Placental pericyte (primary cell): ENCODE data around the gene CCR5. TPM values are rescaled to one million over a fixed set of nuclear protein-coding genes. Genes with fewer than 3 reads are reported as not detected.

Source experiments
- total RNA-seq: library from RNA; depleted of rRNA; stranded (reverse); fragments of >200 nt; gene quantifications from 2 replicates; pipeline ENCODE4 v1.2.3, GENCODE V29; 2012

CCR5 gene
- total RNA-seq: not detected in 2 replicates

DNA sequence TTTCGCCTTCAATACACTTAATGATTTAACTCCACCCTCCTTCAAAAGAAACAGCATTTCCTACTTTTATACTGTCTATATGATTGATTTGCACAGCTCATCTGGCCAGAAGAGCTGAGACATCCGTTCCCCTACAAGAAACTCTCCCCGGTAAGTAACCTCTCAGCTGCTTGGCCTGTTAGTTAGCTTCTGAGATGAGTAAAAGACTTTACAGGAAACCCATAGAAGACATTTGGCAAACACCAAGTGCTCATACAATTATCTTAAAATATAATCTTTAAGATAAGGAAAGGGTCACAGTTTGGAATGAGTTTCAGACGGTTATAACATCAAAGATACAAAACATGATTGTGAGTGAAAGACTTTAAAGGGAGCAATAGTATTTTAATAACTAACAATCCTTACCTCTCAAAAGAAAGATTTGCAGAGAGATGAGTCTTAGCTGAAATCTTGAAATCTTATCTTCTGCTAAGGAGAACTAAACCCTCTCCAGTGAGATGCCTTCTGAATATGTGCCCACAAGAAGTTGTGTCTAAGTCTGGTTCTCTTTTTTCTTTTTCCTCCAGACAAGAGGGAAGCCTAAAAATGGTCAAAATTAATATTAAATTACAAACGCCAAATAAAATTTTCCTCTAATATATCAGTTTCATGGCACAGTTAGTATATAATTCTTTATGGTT is at the start of gene CCR5:
Gene CCR5 (plus strand): TSS at position 108 of the 680 bp plus-strand sequence. CDS start 1,957 bp downstream, outside the sequence.

DNA sequence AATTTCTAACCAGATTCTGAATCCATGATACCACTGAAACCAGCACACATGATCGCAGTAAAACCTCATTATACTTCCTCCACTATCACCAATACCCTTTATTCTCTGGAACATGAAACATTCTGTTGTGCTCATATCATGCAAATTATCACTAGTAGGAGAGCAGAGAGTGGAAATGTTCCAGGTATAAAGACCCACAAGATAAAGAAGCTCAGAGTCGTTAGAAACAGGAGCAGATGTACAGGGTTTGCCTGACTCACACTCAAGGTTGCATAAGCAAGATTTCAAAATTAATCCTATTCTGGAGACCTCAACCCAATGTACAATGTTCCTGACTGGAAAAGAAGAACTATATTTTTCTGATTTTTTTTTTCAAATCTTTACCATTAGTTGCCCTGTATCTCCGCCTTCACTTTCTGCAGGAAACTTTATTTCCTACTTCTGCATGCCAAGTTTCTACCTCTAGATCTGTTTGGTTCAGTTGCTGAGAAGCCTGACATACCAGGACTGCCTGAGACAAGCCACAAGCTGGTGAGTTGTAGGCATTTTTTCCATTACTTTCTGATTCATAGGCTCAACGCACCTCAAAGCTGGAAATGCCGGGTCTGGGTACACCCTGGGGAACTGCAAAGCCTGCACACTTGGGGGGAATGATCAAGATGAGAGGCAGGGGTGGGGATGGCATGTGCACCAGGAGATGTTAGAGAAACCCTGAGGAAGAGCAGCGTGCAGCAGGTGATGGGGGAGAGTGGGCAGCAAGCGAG is 16.9 kb upstream of the CCR5 start, which contains the start of gene CCR2:
Gene CCR2 (plus strand): TSS at position 465 of the 764 bp plus-strand sequence. CDS start 3,417 bp downstream, outside the sequence.

DNA sequence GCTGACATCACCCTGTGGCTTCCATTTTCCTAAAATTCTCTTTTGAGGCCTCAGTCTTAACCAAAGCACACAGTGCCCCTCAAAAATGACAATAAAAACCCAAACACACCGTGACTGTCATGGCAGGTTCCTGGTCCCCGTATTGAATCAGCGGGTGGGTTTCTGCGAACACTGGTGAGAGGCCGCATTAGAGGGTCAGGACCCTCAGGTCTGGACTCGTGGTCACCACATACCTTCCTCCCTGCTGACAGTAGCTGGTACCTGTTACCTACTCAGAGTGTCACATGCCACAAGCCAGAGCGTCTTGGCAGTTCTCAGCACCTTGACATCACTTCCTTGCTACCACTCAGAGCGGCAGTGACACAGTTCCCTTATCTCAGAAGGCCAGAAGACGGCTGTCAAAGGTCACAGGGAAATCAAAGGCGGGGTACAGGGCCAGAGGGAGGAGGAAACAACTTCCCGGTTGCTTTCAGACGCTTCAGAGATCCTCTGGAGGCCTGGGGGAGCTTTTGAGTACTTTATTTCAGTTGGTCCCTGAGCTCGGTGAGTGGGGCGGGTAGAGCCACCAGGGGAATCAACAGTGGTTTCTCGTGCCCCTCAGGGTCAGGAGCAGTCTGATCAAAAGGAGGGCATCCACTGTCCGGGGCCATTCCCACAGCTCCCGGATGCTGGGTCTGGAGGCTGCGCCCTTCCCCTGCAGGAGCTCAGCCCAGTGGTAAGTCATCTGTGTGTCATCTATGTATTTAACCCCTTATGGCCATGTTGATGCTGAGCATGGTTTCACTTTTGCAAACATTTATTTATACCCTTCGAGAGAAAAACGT is 36.3 kb downstream of the CCR5 start, which contains the start of the genes CCR5AS and CCRL2:
Gene CCR5AS (minus strand): TSS at position 279 of the 824 bp plus-strand sequence.
Gene CCRL2 (plus strand): TSS at position 472 of the 824 bp plus-strand sequence. CDS start 821 bp downstream, outside the sequence.

Other genes starting within 250 kb of the CCR5 start
- 0.86 TPM in 1 of 2 replicates, not detected in the other for gene CCR1, start 162.6 kb upstream of the CCR5 start, total RNA-seq
- not detected in 2 replicates for gene CCR3, start 128.5 kb upstream of the CCR5 start, total RNA-seq
- not detected in 2 replicates for gene CCR2, start 16.8 kb upstream of the CCR5 start, total RNA-seq
- gene CCRL2, start 36.3 kb downstream of the CCR5 start, total RNA-seq: 0.57 TPM in 1 of 2 replicates, not detected in the other
- gene LTF, start 94.0 kb downstream of the CCR5 start, total RNA-seq: 0.14 TPM in 1 of 2 replicates, not detected in the other
- gene RTP3, start 127.0 kb downstream of the CCR5 start, total RNA-seq: not detected in 2 replicates
- gene LRRC2, start 195.4 kb downstream of the CCR5 start, total RNA-seq: 1.4 and 6.6 TPM in 2 replicates
- gene FAM240A, start 241.6 kb downstream of the CCR5 start, total RNA-seq: not detected in 2 replicates